NCI-H774 (cell line): ENCODE data around the gene PAPPA.
A peak's percentile ranks its signal among the peaks of the same experiment; 100 is the strongest.

Source experiments
- DNase-seq: peaks from one replicate; lab custom pipeline; 2025; lab: John Stamatoyannopoulos, UW

Gene PAPPA

DNA sequence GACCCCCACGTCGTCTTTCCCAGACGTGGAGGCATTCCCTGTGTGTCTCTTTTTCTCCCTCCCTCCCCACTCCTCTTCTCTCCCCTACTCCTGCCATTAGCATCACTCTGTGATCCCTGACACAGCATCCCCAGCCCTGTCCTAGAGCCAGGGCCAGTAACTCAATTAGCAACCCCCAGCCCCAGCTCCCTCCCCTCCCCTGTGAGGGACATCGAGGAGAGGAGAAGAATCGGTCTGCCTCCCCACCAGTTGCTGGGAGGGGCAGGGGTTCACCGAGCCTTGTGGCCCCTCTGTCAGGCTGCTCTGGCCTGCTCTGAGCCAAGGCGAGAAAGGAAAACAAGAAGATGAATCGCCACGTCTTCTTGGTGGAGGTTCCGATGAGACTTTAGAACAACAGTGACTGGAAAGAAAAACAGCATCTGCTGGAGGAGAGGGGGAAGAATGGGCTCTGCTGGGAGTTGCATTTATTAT is 123.1 kb downstream of the PAPPA start:
- no peak for DNase-seq

DNA sequence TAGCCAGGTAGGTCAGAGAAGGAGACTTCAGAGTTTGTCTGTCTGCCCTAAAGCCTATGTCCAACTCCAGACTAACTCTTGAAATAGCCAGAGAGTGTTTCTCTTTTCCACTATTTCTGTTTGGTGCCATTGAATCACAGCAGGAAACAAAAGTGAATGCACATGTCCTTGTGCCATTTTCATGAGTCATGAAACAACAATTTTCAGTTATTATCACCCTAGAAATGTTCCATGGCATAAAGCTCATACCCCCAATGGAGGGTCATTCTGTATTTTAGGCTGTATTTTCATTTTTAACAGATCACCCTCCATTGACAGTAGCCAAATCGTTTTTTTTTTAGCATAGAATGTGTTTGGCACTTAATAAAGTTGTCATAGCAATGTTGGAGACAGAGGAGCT is 124.7 kb downstream of the PAPPA start:
- no peak for DNase-seq

DNA sequence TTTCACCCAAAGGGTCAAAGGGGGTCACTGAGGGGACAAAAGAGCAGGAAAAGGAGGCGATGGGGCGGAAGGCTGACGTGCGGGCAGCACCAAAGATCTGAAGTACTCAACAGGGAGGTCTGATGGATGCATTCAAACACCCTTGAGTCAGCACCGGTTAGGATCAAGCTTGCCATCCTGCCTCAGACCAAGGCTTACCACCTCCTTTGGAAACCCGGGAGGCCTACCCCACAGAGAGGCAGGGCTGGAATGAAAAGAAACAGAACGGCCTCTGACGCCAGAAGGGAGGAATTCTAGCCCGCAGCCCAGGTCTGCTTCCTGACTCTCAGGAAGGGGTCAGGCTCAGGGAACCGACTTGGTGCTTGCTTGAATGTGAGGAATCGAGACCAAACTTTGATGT is 125.6 kb downstream of the PAPPA start:
- no peak for DNase-seq

DNA sequence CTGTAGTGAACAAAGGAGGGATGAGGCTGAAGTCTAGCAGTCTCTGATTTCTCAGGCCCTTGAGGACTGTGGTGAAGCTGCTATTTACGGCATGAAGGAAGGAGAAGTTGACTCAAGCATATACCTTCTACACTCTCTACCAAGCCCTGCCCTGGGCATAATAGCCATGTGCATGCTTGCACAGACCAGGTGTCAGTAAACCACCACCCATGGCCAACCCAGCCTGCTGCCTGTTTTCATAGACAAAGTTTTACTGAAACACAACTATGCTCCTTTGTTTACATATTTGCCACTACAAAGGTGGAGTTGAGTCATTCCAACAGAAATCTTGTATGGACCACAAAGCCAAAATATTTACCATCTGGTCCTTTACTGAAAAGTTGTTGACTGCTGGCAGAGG is 126.9 kb downstream of the PAPPA start:
- DNase-seq = no peak

DNA sequence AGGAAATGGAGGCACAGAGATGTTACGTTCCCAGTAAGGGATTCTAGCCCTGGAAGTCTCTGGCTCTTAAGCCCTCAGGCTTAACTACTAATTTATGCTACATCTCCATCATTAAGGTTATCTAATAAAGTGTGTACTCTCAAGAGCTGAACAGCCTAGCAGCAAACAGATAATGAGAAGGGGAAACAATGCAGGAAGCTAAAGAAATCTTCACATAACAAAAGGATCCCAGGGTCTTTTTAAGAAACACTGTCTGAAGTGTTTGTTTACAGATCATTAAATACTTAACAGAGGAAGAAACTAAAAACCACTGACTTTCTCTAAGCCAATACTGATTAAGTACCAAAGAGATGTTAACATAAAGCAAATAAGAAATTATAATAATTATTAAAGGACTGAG is 129.0 kb downstream of the PAPPA start:
- DNase-seq = no peak

DNA sequence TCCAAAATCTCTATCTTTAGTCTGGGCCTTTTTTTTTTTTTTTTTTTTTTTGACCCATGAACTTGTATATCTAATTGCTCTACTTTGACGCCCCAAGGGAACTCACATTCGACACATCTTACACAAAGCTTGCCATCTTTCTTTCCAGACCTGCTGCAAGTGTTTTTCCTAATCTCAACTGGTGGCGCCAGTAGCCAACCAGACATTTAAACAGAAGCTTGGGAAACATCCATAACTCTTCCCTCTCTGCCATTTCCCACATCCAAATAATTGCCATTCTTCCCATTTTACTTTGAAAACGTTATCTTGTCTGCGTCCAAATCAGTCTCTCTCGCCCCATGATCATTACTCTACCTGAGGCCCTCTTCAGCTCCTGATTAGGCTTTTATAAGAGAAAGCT is 130.9 kb downstream of the PAPPA start:
- no peak for DNase-seq

DNA sequence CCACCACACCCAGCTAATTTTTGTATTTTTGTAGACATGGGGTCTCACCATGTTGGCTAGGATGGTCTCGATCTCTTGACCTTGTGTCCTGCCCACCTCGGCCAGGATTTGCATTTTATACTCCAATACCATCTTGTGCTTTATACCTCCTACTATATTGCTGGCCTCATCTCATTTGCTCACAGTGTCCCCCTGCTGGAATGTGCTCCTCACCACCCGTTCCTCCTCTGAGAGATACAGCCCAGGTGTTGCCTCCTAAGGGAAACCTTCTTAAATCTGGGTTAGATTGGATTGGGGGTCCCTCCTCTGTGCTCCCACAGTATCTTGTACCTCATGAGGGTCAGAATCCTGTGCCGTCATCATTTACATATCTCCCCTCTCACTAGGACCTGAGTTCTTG is 131.7 kb downstream of the PAPPA start:
- no peak for DNase-seq

DNA sequence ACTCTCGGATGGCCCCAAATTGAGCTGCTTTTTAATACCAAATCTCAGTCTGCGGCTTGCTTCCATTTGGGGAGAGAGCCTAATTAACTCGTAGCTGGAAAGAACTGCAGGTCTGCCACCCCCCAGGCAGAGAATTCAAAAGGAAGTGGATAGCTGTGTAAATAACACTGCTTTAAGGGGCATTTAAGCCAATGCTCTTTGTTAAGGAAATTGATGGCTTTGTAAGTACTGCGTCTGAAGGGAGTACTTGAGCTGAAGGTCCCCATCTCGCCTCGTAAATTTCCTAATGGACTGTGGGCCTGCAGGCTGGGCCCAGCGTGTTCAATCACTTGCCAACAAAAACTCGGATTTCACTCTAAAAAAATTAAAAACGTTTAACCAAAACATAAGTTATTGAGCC is 132.7 kb downstream of the PAPPA start:
- DNase-seq = peak; percentile 51

DNA sequence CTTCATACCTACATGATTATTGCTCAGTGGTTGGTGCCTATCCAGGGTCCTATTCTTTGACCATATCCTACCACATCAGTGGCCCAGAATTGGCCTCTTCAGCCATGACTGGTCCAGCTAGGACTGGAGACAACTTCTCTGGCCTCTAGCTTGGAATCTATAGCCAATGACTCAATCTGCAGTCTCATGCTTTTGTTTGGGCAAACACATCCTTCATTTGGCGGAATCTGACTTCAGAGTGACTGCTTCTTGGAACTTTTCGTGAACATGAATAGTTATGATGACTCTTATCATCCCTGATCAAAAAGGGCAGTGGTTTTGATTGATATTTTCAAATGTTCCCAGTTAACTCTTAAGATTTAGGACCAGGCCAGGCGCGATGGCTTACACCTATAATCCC is 134.1 kb downstream of the PAPPA start:
- no peak for DNase-seq

DNA sequence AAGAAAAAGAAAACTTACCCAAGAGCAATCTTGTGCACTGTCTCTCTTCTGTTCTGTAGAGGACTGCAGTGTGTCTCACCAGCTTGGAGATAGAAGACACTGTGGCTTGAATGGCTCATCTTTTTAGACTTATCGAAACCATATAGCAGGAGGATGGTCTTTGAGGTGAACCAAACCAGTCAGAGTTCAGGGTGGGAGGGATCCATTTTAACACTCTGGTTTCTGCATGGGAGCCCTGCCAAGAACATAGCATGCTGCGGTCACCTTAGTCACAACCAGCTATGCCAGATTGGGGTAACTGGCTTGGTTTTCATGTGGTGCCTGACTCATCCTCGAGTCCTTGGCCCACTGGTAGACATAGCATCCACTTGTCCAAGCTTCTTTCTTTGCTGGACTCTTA is 135.1 kb downstream of the PAPPA start:
- DNase-seq = no peak

DNA sequence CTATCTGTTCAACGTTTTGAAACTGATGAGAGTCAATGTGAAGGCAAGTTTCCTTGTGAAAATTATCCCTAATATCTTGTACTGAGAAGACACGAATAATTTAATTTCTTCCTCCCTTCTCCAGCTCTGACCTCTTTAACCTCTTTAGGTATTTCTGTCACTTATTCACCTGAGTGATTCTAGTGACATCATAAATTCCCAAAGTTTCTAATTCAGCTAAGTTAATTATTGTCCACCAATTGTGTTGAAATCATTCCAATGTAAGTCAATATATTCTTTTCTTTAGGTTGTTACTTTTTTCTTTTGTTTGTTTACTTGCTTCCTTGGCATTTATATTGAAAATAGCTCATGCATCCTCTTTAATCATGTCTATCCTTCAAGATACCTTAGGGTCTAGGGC is 143.8 kb downstream of the PAPPA start:
- no peak for DNase-seq

DNA sequence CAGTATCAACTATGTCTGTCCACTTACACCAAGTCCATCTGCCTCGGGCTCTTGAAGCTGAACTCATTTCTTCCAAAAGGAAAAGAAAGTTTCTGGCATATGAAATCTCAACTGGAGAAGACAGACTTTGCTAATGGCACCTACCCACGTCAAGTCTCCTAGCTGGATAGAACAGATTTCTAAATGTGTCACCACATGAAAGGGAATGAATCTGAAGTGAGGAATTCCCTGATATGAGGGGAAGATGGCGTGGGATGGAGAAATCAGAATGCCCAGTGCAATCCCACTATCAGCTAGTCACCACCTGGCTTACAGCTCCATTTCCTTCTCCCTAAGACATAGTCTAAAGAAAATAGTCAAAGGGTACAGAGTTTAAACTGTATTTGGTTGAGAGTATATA is 144.7 kb downstream of the PAPPA start:
- DNase-seq = no peak

DNA sequence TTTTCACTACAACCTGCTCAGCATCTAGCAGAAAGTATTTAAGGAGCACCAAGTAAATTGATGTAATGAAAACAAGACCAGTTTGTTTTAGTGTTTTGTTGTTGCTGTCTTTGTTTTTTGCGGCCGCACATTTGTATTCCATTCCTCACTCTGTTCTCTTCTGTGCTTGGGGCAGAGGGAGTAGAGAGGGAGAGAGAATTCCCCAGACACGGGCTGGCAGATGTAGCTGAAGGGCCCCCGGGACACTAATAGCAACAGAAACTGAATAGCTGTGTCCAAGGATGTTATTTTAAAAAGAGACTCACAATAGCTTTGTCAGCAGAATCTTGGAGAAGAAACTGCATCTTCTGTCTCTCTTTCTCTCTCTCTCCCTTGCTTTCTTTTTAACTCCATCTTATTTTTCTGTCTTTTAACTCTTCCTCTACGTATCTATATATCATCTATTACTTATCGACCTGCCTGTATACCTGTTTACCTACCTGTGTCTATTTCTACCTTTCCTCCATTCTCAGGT is 145.3 kb downstream of the PAPPA start:
- DNase-seq = no peak

DNA sequence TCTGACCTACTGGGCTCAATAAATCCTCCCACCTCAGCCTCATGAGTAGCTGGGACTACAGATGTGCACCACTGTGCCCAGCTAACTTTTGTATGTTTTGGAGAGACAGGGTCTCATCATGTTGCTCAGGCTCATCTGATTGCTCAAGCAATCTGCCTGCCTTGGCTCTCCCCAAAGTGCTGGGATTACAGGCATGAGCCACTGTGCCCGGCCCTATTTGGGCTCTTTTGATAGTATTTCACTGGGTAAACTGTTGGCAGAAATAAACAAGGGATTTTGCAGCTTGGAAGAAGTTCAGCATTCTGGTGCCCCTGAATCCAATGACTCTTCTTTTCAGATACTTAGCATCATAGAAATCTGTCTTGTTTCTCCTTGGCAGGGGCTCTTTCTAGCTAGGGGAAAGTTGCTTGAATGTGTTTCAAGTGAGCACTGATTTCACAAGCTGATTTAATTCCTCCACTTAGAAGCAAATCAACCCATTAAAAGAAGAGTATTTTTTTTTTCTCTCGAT is 146.8 kb downstream of the PAPPA start:
- no peak for DNase-seq

DNA sequence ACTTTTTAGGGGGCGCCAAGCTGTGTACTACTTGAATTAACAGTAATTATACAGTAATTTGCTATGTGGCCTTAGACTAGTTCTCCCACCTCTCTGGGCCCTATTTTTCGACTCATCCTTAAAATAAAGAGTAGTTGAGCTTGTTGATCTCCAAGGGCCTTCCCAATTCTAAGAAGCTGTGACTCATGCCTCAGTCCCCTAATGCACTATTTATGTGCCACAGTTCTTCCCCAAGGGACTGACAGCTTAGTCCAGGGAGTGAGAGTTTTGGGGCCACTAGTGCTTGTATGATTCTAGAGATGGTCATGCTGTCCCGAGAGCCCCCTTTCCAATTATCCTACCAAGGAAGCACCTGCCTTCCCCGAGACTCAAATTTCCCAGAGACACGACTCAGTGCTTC is 149.7 kb downstream of the PAPPA start:
- no peak for DNase-seq

DNA sequence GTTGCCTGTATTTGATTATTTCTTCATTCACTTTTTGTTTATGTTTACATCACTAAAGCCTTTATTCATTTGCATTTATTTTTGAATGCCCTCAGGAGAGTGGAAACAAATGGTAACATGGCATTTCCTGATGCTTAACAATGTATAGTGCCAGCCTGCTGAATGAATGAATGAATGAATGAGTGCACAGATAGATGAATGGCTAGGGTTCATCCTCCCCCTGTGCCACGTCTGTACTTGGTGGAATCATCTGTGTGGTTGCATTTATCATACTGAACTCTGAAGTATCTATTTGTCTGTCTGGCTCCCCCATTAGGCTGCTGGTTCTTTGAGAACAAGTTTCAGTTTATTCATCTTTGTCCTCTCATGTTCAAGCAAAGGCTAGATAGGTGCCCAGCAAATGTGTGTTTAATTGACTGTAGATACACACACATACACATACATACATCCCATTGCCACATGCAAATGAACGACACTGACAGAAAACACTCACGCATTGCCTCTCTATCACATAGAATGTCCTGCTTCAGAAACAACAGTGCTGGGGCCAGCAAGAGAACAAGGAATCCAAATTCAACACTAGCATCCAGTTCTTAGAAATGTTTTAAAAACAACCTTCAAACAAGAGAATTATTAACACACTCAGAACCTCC is 150.4 kb downstream of the PAPPA start:
- no peak for DNase-seq

DNA sequence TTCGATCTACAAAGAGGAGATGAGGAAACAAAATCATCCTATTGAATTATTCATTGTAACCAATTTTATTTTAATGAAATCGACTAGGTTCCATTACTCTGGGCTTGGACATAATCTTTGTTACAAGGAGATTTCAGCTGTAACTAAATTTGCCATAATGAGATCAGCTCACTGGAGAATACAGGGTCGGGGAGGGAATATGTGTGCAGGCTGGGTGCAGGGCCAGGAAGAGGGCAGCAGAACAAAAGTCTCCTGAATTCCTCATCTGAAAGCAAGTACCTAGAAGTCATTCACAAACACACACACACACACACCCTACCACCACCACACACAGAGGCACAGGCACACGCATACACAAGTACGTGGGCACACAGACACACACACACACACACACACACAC is 151.2 kb downstream of the PAPPA start:
- no peak for DNase-seq

DNA sequence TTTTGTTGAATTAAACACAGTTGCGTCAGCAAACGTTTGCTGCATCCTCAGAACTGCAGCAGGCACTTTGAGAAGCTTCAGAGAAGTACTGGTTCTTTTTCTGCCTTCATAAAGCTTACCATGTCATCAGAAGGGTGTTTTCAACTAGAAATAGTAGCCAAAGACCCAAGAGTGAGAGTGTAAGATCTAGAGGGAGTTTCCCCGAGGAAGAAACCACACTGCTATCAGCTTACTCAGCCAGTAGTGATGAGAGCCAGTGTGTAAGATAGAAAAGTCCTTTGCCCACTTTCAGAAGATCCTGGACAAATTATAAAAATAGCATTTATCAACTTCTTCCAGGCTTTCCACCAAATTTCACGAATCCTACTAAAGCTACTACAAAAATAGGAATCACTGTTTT is 154.5 kb downstream of the PAPPA start:
- DNase-seq = no peak

DNA sequence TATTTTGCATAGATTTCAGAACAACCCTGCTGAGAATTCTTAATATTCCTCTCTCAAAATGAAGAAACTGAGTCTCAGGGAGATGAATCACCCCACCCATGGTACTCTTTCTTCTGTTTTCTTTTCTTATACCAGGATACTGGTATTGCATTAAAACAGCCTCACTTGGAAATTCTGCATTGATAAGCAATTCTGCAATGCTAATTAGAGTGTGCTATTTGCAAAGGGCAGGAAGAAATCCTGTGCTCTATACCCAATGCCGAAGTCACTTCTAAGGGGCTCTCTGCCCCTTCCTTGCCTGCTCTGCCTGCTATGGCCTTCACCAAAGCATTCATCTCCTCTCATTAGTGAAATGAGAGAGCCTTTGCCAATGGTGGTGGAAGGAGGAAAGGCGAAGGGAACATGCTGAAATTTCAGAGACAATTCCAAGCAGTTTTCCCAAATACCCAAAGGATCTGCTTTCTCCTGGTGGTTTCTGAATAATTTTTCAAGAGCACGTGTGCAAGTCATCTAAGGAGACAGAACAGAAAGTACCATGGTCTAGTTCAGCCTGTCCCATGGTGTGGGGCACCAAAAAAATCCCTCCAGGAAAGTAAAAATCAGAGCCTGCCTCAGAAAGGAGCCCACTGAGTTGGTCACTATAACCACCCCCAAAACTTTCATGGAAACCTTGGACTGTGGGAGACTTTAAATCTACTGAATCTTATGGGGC is 156.5 kb downstream of the PAPPA start:
- no peak for DNase-seq

DNA sequence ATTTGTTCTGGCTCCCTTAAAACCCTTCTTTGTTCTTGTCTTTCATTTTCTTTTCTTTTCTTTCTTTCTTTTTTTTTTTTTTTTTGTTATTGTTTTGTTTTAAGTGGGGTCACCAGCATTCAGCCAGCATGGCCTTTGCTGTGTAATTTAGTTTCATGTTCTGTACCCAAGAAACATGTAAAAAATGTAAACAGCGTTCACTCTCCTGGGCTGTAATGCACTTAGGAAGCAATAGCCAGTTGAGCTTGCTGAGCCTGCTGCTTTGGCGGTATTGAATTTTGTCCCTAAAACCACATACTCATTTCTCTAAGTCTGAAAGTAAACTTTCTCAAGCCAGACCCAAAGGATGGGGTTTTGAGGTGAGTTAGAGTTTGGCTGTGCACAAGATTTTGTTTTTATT is 158.6 kb downstream of the PAPPA start:
- no peak for DNase-seq

DNA sequence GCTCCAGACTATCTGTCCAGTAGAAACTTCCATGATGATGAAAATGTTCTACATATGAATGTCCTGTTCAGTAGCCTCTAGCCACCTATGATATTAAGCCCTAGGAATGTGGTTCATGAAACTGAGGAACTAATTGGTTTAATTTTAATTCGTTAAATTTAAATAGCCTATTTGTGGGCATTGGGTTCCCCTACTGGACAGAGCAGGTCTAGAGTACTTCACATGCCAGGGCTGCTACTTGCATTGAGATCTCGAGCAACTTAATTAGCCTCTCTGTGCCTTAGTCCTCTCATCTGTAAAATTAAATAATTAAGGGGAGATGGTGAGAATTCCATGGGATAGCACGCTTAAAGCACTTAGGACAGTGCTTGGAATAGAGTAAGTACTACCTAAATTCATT is 160.0 kb downstream of the PAPPA start:
- no peak for DNase-seq

DNA sequence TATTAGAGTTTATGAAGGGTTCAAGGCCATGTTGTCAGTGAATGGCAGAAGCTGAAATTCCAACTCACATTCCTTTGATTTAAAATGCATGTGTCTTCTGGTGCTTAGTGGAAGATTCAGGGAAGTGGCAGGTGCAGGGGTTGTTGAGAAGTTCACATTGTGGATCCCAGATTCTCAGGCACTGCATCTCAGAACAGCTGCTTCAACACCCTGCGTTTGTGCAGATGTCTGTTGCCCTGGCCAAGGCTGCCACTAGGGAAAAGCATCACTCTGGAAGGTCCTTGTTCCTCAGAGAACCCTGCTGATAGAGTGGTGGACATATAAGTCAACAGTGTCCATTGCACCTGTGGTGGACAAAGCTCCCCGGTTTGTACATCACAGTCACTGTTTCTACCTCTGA is 162.7 kb downstream of the PAPPA start:
- no peak for DNase-seq

DNA sequence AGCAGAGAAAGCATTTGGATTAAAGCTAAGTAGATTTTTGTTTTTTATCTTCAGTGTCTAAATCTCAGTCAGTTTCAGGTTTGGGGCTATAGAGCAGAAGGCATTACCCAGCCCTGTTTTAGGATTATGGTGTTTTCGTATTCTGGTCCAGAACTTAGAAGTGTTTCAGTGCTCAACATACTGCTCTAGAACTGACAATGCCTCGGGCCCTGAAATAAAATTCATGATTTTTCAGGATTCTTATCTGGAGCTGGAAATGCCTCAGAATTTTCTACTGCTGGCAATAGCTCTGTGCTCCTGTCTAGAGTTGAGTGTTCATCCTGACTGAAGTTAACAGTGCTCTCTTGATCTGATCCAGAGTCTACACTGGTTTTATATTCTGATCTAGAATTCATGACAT is 163.9 kb downstream of the PAPPA start:
- DNase-seq = no peak
